Activated T-helper 1 cell treated with anti-CD3 and anti-CD28 coated beads, Interleukin-12 subunit alpha, Interleukin-12 subunit beta, Interleukin-2, Interleukin-4 antibody, amounts not matched to agents 30 ng/mL and 10 ng/mL and 1 ng/mL, durations not matched to agents 14 hours and 24 hours and 36 hours (primary cell): Measurements from ENCODE around the gene CD8B. TPM values are rescaled to one million over a fixed set of nuclear protein-coding genes. Genes with fewer than 3 reads are reported as not detected.

Source experiments
- DNase-seq: peaks from one replicate; pipeline ENCODE4 v3.0.0; 2021; ENCODE audit warnings: low spot score
- H3K27ac Mint-ChIP-seq: one replicate; pipeline ENCODE4 v1.8.0; 2021; ENCODE audit warnings: mild to moderate bottlenecking, mixed read lengths
- H3K27me3 Mint-ChIP-seq: one replicate; pipeline ENCODE4 v1.8.0; 2022; ENCODE audit warnings: mild to moderate bottlenecking, moderate library complexity, mixed read lengths; ENCODE audit not compliant: insufficient read depth
- H3K36me3 Mint-ChIP-seq: one replicate; pipeline ENCODE4 v1.8.0; 2021; ENCODE audit warnings: low read depth, mixed read lengths
- H3K4me1 Mint-ChIP-seq: one replicate; pipeline ENCODE4 v1.8.0; 2021; ENCODE audit warnings: low read depth, mixed read lengths
- H3K4me3 Mint-ChIP-seq: one replicate; pipeline ENCODE4 v1.8.0; 2021; ENCODE audit warnings: mild to moderate bottlenecking, moderate library complexity, mixed read lengths
- H3K9me3 Mint-ChIP-seq: one replicate; pipeline ENCODE4 v1.8.0; 2021; ENCODE audit warnings: mixed read lengths
- intact Hi-C: fragments of 100-400 bp; cut with micrococcal nuclease; formaldehyde crosslinking; loops from one replicate; pipeline ENCODE4 v1.15.1; 2024
- total RNA-seq: library from RNA; stranded (reverse); gene quantifications from 2 replicates; pipeline ENCODE4 v1.2.3, GENCODE V29; 2022

CD8B gene
- total RNA-seq, 1 donor from 2014 or later = 1.5 TPM

GRCh38 chr2:86788165-86788564 is 73.5 kb downstream of the CD8B start:
- H3K4me3 Mint-ChIP-seq = no peak overlapping the region
- peaks cover 54% of the 10 kb centered on the region for H3K27me3 Mint-ChIP-seq
- intact Hi-C loops = no loop called here
- H3K27ac Mint-ChIP-seq = no peak overlapping the region
- no peaks in the 10 kb centered on the region for H3K9me3 Mint-ChIP-seq
- H3K36me3 Mint-ChIP-seq = peaks cover 6% of the 10 kb centered on the region
- H3K4me1 Mint-ChIP-seq = peaks cover 18% of the 10 kb centered on the region
- DNase-seq = no peak

- no peak for DNase-seq
- H3K4me3 Mint-ChIP-seq = no peak overlapping the region
- no peak overlapping the region for H3K27ac Mint-ChIP-seq
- H3K9me3 Mint-ChIP-seq = no peaks in the 10 kb centered on the region
- intact Hi-C loops = no loop called here
- peaks cover 49% of the 10 kb centered on the region for H3K27me3 Mint-ChIP-seq
- H3K4me1 Mint-ChIP-seq = peaks cover 13% of the 10 kb centered on the region
- H3K36me3 Mint-ChIP-seq = peaks cover 2% of the 10 kb centered on the region
Measured at GRCh38 chr2:86787736-86788135, 74.0 kb downstream of the CD8B start.

- no peaks in the 10 kb centered on the region for H3K9me3 Mint-ChIP-seq
- H3K36me3 Mint-ChIP-seq = no peaks in the 10 kb centered on the region
- peaks cover 4% of the 10 kb centered on the region for H3K4me1 Mint-ChIP-seq
- peaks cover 37% of the 10 kb centered on the region for H3K27me3 Mint-ChIP-seq
- no peak overlapping the region for H3K4me3 Mint-ChIP-seq
- intact Hi-C loops = no loop called here
- H3K27ac Mint-ChIP-seq = no peak overlapping the region
- DNase-seq = no peak
Measured at GRCh38 chr2:86786001-86786536, 75.6 kb downstream of the CD8B start.

DNA sequence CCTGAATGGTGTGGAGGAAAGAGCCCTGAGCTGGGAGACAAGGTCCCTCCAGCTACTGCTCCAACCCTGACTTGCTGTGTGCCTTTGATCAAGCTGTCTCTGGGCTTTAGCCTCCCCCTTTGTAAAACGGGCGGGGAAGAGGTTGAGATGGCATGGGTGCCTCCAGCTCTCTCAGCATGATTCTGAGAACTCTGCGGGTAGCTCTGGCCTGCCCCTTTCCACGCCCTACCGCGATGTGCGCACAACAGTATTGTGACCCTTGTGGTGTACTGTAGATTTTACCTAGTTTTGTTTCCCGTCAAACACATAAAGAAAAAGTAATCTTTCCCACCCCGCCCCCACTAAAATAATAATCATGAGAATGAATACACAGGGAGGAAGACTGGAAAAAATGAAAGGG is 76.2 kb downstream of the CD8B start:
- intact Hi-C loops = no loop called here
- Mint-ChIP-seq H3K27me3 (peaks cover 35% of the 10 kb centered on the region), H3K4me3 (no peak overlapping the region), H3K9me3 (no peaks in the 10 kb centered on the region), H3K36me3 (no peaks in the 10 kb centered on the region), H3K27ac (no peak overlapping the region), H3K4me1 (no peaks in the 10 kb centered on the region)
- DNase-seq = no peak

- Mint-ChIP-seq H3K27me3 (peaks cover 25% of the 10 kb centered on the region), H3K36me3 (no peaks in the 10 kb centered on the region), H3K4me3 (no peak overlapping the region), H3K9me3 (no peaks in the 10 kb centered on the region), H3K4me1 (no peaks in the 10 kb centered on the region), H3K27ac (no peak overlapping the region)
- no peak for DNase-seq
- intact Hi-C loops = no loop called here
Measured at GRCh38 chr2:86783615-86784339, 77.9 kb downstream of the CD8B start.

DNA sequence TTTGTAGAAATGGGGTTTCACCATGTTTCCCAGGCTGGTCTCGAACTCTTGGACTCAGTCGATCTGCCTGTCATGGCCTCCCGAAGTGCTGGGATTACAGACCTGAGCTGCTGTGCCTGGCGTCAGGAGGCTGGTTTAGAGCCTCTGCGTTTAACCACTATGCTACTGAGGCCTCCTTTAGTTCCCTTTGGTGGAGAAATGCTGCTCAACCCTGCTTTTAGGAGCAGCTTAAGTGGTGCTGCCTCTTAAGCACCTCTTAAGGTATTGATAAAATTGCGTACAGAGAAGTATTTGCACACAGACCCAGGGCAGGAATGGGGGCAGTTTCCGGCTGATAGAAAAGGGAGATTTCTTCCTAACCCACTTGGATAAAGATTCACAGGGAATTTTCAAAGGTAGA is 78.9 kb downstream of the CD8B start:
- intact Hi-C loops = no loop called here
- H3K27me3 Mint-ChIP-seq = peaks cover 15% of the 10 kb centered on the region
- no peak for DNase-seq
- H3K4me1 Mint-ChIP-seq = no peaks in the 10 kb centered on the region
- H3K36me3 Mint-ChIP-seq = no peaks in the 10 kb centered on the region
- no peak overlapping the region for H3K27ac Mint-ChIP-seq
- H3K4me3 Mint-ChIP-seq = no peak overlapping the region
- H3K9me3 Mint-ChIP-seq = no peaks in the 10 kb centered on the region

- no peak for DNase-seq
- Mint-ChIP-seq H3K4me3 (no peak overlapping the region), H3K27me3 (peaks cover 7% of the 10 kb centered on the region), H3K27ac (no peak overlapping the region), H3K9me3 (no peaks in the 10 kb centered on the region), H3K36me3 (no peaks in the 10 kb centered on the region), H3K4me1 (no peaks in the 10 kb centered on the region)
- intact Hi-C loops = no loop called here
Measured at GRCh38 chr2:86781363-86781762, 80.3 kb downstream of the CD8B start.

- Mint-ChIP-seq H3K36me3 (peaks cover under 1% of the 10 kb centered on the region), H3K4me3 (no peak overlapping the region), H3K9me3 (no peaks in the 10 kb centered on the region), H3K27ac (no peak overlapping the region), H3K27me3 (peaks cover 4% of the 10 kb centered on the region), H3K4me1 (no peaks in the 10 kb centered on the region)
- intact Hi-C loops = no loop called here
- DNase-seq = no peak
Measured at GRCh38 chr2:86779971-86780370, 81.7 kb downstream of the CD8B start.

- peaks cover 6% of the 10 kb centered on the region for H3K4me1 Mint-ChIP-seq
- no peak for DNase-seq
- H3K4me3 Mint-ChIP-seq = no peak overlapping the region
- H3K36me3 Mint-ChIP-seq = peaks cover 7% of the 10 kb centered on the region
- H3K27me3 Mint-ChIP-seq = no peaks in the 10 kb centered on the region
- H3K27ac Mint-ChIP-seq = no peak overlapping the region
- intact Hi-C loops = no loop called here
- H3K9me3 Mint-ChIP-seq = no peaks in the 10 kb centered on the region
Measured at GRCh38 chr2:86778957-86779356, 82.7 kb downstream of the CD8B start.

GRCh38 chr2:86776532-86776931 is 85.2 kb downstream of the CD8B start:
- Mint-ChIP-seq H3K4me3 (no peak overlapping the region), H3K9me3 (no peaks in the 10 kb centered on the region), H3K27ac (no peak overlapping the region), H3K27me3 (no peaks in the 10 kb centered on the region), H3K4me1 (peaks cover 6% of the 10 kb centered on the region), H3K36me3 (peaks cover 20% of the 10 kb centered on the region)
- DNase-seq = no peak
- intact Hi-C loops = no loop called here

DNA sequence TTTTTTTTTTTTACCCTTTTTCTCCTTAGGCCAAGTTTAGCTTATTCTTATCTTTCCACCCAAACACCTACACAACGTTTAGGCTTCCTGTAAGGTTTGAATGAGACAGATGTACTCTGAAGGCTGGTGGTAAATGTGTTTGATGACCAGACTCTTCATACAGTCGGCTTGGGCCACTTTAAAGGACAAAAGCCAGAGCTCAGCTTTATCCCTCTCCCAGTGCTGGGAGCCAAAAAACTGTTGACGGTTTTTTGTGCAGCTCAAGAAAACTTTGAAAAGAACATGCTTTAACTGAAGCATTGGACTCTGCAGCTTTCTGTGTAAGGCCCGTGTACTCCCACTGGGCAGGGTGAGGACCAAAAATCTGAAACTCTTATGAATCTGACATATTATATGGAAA is 86.3 kb downstream of the CD8B start:
- intact Hi-C loops = no loop called here
- no peak for DNase-seq
- no peak overlapping the region for H3K27ac Mint-ChIP-seq
- peaks cover 25% of the 10 kb centered on the region for H3K36me3 Mint-ChIP-seq
- H3K4me3 Mint-ChIP-seq = no peak overlapping the region
- H3K27me3 Mint-ChIP-seq = no peaks in the 10 kb centered on the region
- H3K4me1 Mint-ChIP-seq = peaks cover 6% of the 10 kb centered on the region
- no peaks in the 10 kb centered on the region for H3K9me3 Mint-ChIP-seq

DNA sequence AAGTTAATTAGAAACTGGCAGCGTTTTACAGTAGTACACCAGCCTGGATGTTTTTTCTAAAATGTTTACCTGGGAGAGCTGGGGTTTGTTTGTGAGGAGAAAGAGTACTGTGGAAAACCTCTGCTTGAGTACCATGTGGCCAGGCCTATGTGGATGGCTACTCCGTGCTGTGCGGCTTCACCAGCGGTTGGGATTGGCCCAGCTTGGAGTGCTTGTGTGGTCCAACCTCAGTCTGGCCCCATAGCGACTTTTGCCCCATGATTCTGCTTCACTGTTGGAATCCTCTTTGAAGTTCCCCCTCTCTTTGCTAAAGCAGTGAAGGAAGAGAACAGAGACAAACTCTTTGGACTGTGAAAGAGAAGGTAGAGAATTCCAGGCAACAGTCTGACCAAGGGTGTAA is 86.8 kb downstream of the CD8B start:
- Mint-ChIP-seq H3K36me3 (peaks cover 28% of the 10 kb centered on the region), H3K27me3 (no peaks in the 10 kb centered on the region), H3K4me3 (no peak overlapping the region), H3K27ac (peak overlapping the region; percentile 40), H3K4me1 (peaks cover 6% of the 10 kb centered on the region), H3K9me3 (no peaks in the 10 kb centered on the region)
- no peak for DNase-seq
- intact Hi-C loops = no loop called here

GRCh38 chr2:86772611-86773010 is 89.1 kb downstream of the CD8B start:
- H3K4me1 Mint-ChIP-seq = peaks cover 6% of the 10 kb centered on the region
- no peak overlapping the region for H3K4me3 Mint-ChIP-seq
- H3K27ac Mint-ChIP-seq = no peak overlapping the region
- H3K36me3 Mint-ChIP-seq = peaks cover 32% of the 10 kb centered on the region
- no peaks in the 10 kb centered on the region for H3K9me3 Mint-ChIP-seq
- no peak for DNase-seq
- intact Hi-C loops = no loop called here
- no peaks in the 10 kb centered on the region for H3K27me3 Mint-ChIP-seq
